Keratinocyte (primary cell): ENCODE results near the gene ENTR1. TPM values are rescaled to one million over a fixed set of nuclear protein-coding genes. Genes with fewer than 3 reads are reported as not detected.
"Not testable (repeated sequence)": the region's sequence is repeated elsewhere in the genome, so short reads cannot be mapped to it uniquely, and the experiment has no call there.

Experiments
- DNase-seq: peaks from one replicate; pipeline ENCODE4 v3.0.0-alpha.2; 2011; ENCODE audit warnings: low read depth, missing footprints, low spot score
- FAIRE-seq: peaks from 2 replicates; lab custom pipeline; 2011; peaks lifted over from hg19 to GRCh38; lab: Jason Lieb, UNC
- H2AFZ ChIP-seq: 2 replicates; pipeline ENCODE4 v1.6.0; 2012; ENCODE audit warnings: low read length, control low read depth, inconsistent platforms; ENCODE audit not compliant: control insufficient read depth
- H3K27ac ChIP-seq: 2 replicates; pipeline ENCODE4 v1.5.1; 2011; ENCODE audit warnings: low read length; ENCODE audit not compliant: control insufficient read depth, insufficient read depth
- H3K27me3 ChIP-seq: 3 replicates; pipeline ENCODE4 v1.6.0; 2011; ENCODE audit warnings: low read length; ENCODE audit not compliant: control insufficient read depth, insufficient read depth; ENCODE audit errors: extremely low read depth
- H3K36me3 ChIP-seq, 2 experiments: 2 replicates in 1 of 2; 3 replicates in 1 of 2; pipeline ENCODE4 v1.5.1; 2011; ENCODE audit warnings: low read length in 2 of 2, mild to moderate bottlenecking in 1 of 2; ENCODE audit not compliant: control insufficient read depth in 2 of 2, insufficient read depth in 2 of 2; ENCODE audit errors: extremely low read depth in 1 of 2
- H3K4me1 ChIP-seq: 3 replicates; pipeline ENCODE4 v1.5.1; 2011; ENCODE audit warnings: low read length; ENCODE audit not compliant: control insufficient read depth, insufficient read depth; ENCODE audit errors: extremely low read depth
- H3K4me2 ChIP-seq: 3 replicates; pipeline ENCODE4 v1.6.0; 2011; ENCODE audit warnings: low read depth, low read length; ENCODE audit not compliant: control insufficient read depth, insufficient read depth; ENCODE audit errors: extremely low read depth
- H3K4me3 ChIP-seq, 3 experiments: fragments of 200-600 bp in 1 of 3; sonication (generic) in 1 of 3; 2 replicates in 2 of 3; 3 replicates in 1 of 3; pipeline ENCODE4 v1.5.1; 2011 to 2016; ENCODE audit warnings: low read length in 3 of 3, mild to moderate bottlenecking in 3 of 3, control low read depth in 2 of 3, inconsistent platforms in 1 of 3, low read depth in 1 of 3, mixed read lengths in 1 of 3, mixed run types in 1 of 3, moderate library complexity in 1 of 3; ENCODE audit not compliant: control insufficient read depth in 2 of 3, insufficient read depth in 2 of 3; ENCODE audit errors: extremely low read depth in 1 of 3
- H3K79me2 ChIP-seq: 2 replicates; pipeline ENCODE4 v1.6.0; 2012; ENCODE audit warnings: low read length; ENCODE audit not compliant: control insufficient read depth, insufficient read depth
- H3K9ac ChIP-seq: 3 replicates; pipeline ENCODE4 v1.6.0; 2011; ENCODE audit warnings: low read length; ENCODE audit not compliant: control insufficient read depth, insufficient read depth; ENCODE audit errors: extremely low read depth
- H3K9me1 ChIP-seq: 3 replicates; pipeline ENCODE4 v1.6.0; 2011; ENCODE audit warnings: low read length; ENCODE audit not compliant: control insufficient read depth, insufficient read depth; ENCODE audit errors: extremely low read depth
- H3K9me3 ChIP-seq: 2 replicates; pipeline ENCODE4 v1.5.1; 2012; ENCODE audit warnings: low read depth, low read length; ENCODE audit not compliant: control insufficient read depth
- H4K20me1 ChIP-seq: 3 replicates; pipeline ENCODE4 v1.6.0; 2011; ENCODE audit warnings: low read length; ENCODE audit not compliant: control insufficient read depth, insufficient read depth; ENCODE audit errors: extremely low read depth
- EZH2 ChIP-seq: IDR thresholded peaks from one replicate; pipeline ENCODE4 v1.6.1; 2012; ENCODE audit warnings: inconsistent platforms, mild to moderate bottlenecking, low read length, moderate library complexity
- dilution Hi-C: fragments of 300-500 bp; cut with MboI; formaldehyde crosslinking; loops from one replicate; pipeline ENCODE4 v1.7.0; 2020; ENCODE audit warnings: low sequenced_read_pairs; ENCODE audit not compliant: extremely low pct_ligation_motif_present
- polyA plus RNA-seq, 5 experiments: library from polyadenylated mRNA; depleted of rRNA in 3 of 5; stranded (reverse) in 3 of 5; stranded (forward) in 1 of 5; unstranded in 1 of 5; fragments of >200 nt; gene quantifications; 1 replicate in 1 of 5; 2 replicates in 3 of 5; 3 replicates in 1 of 5; pipeline versions ENCODE4 v1.2.1 to v1.2.3, GENCODE V29; 2011 to 2012; ENCODE audit warnings: missing spikeins in 2 of 5, low read depth in 1 of 5, low replicate concordance in 1 of 5
- TF ChIP-seq, protein P1 (sequence below), 3 experiments: IDR thresholded peaks in 1 of 3; conservative IDR thresholded peaks in 1 of 3; optimal IDR thresholded peaks in 1 of 3; 2 replicates in 2 of 3; 3 replicates in 1 of 3; pipeline versions ENCODE3 to v1.5.1; 2011; ENCODE audit warnings: low read length in 3 of 3, mild to moderate bottlenecking in 3 of 3, moderate library complexity in 2 of 3, control low read depth in 1 of 3, inconsistent platforms in 1 of 3; ENCODE audit not compliant: insufficient read depth in 2 of 3; ENCODE audit errors: extremely low read depth in 1 of 3

ENTR1 gene
- polyA plus RNA-seq, 1 donor (not counting 4 experiments of a cell fraction or from before 2014, with no cell fraction given), result 46.5 TPM

- H3K36me3 ChIP-seq, result peaks cover 21 to 26% of the 10 kb centered on the region in 2 experiments
- dilution Hi-C loops, result no loop called here
- H3K27me3 ChIP-seq, result no peaks in the 10 kb centered on the region
- DNase-seq (no peak), FAIRE-seq (no peak)
- H3K9ac ChIP-seq, result no peak overlapping the region
- H3K9me3 ChIP-seq, result no peaks in the 10 kb centered on the region
- peaks cover 41% of the 10 kb centered on the region for H3K79me2 ChIP-seq
- peaks cover 25% of the 10 kb centered on the region for H3K4me1 ChIP-seq
- H2AFZ ChIP-seq, result no peak overlapping the region
- H3K4me3 ChIP-seq, result no peak overlapping the region
- no peaks in the 10 kb centered on the region for H3K9me1 ChIP-seq
- TF ChIP-seq, protein P1, sequence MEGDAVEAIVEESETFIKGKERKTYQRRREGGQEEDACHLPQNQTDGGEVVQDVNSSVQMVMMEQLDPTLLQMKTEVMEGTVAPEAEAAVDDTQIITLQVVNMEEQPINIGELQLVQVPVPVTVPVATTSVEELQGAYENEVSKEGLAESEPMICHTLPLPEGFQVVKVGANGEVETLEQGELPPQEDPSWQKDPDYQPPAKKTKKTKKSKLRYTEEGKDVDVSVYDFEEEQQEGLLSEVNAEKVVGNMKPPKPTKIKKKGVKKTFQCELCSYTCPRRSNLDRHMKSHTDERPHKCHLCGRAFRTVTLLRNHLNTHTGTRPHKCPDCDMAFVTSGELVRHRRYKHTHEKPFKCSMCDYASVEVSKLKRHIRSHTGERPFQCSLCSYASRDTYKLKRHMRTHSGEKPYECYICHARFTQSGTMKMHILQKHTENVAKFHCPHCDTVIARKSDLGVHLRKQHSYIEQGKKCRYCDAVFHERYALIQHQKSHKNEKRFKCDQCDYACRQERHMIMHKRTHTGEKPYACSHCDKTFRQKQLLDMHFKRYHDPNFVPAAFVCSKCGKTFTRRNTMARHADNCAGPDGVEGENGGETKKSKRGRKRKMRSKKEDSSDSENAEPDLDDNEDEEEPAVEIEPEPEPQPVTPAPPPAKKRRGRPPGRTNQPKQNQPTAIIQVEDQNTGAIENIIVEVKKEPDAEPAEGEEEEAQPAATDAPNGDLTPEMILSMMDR (optimal IDR thresholded peaks at IDR 0.05 in 1 of 3, IDR thresholded peaks at IDR 0.05 in 1 of 3, conservative IDR thresholded peaks at IDR 0.05 in 1 of 3; ENCODE audit: extremely low read depth in 1 of 3, insufficient read depth in 2 of 3, low read length in 3 of 3), result no peak
- TF ChIP-seq EZH2, result no peak
- peaks cover 6% of the 10 kb centered on the region for H4K20me1 ChIP-seq
- no peak overlapping the region for H3K4me2 ChIP-seq
- H3K27ac ChIP-seq, result no peak overlapping the region
Measured at GRCh38 chr9:136407911-136408310, 2.5 kb downstream of the ENTR1 start.

DNA sequence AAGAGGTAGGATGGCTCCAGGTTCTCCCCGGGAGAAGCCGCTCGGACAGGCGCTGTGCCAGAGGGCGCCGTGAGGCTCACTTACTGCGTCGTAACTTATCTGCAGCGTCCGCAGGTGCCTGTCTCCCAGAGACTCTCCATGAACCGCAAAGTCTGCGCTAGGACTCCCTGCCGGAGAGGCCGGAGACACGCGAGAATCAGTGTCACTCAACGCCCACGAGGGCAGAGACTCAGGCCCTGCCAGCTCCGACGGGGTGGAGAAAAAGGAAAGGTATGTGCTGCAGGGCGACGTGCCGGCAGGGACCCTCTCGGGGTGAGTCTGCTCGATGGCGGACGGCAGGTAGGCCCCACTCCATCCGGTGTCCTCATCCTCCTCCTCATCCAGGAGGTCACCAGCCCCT, 3.4 kb downstream of the ENTR1 start:
- dilution Hi-C loops, H3K27me3 ChIP-seq, H3K9me3 ChIP-seq, H3K9me1 ChIP-seq, H3K9ac ChIP-seq, H4K20me1 ChIP-seq, DNase-seq, H2AFZ ChIP-seq, H3K27ac ChIP-seq, FAIRE-seq, H3K4me3 ChIP-seq, H3K4me2 ChIP-seq: not testable (repeated sequence)
- Histone ChIP-seq H3K36me3 (peaks cover 20 to 22% of the 10 kb centered on the region in 2 experiments), H3K4me1 (peaks cover 24% of the 10 kb centered on the region), H3K79me2 (peaks cover 34% of the 10 kb centered on the region)

DNA sequence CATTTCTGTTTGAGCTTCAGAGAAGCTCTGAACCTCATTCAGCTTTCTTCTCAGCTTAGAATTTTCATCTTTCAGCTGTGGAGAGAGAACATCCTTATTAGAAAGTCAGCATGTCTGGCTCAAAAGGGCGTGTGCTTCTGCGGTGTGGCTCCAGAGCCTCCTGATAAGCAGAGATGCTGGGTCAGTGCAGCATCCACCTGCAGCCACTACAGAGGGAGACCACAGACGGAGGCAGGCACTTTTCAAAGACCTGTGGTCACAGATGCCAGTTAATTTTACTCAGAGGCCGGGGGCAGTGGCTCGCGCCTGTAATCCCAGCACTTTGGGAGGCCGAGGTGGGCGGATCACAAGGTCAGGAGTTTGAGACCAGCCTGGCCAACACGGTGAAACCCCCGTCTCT, 4.5 kb downstream of the ENTR1 start:
- H3K9me1 ChIP-seq, H2AFZ ChIP-seq, H3K9ac ChIP-seq, H3K27me3 ChIP-seq, FAIRE-seq, H3K4me2 ChIP-seq, H3K9me3 ChIP-seq, dilution Hi-C loops, H3K27ac ChIP-seq, H4K20me1 ChIP-seq, H3K4me3 ChIP-seq, DNase-seq: not testable (repeated sequence)
- Histone ChIP-seq H3K79me2 (peaks cover 22% of the 10 kb centered on the region), H3K36me3 (peaks cover 18 to 21% of the 10 kb centered on the region in 2 experiments), H3K4me1 (peaks cover 15% of the 10 kb centered on the region)
